ENCODE results near the gene CIB2.

DNA sequence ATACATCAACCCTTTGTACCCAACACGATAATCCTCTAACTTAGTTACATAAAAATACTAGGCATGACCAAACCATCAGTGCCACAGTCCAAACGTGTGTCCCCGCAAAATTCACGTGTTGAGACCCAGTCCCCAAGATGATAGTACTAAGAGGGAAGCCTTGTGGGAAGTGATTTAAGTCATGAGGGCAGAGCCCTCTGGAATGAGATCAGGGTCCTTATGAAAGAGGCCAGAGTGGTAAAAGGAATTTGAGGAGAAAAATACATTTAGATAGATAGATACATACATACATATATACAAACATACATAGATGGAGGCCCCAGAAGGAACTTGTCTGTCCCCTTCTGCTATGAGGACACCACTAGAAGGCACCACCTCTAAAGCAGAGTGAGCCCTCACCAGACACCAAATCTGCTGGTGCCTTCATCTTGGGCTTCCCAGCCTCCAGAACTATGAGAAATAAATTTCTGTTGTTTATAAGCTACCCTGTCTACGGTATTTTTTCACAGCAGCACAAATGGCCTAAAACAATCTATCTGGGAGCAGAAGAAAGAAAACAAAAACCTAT is 61.7 kb downstream of the CIB2 start:
- TF ChIP-seq, protein P1, sequence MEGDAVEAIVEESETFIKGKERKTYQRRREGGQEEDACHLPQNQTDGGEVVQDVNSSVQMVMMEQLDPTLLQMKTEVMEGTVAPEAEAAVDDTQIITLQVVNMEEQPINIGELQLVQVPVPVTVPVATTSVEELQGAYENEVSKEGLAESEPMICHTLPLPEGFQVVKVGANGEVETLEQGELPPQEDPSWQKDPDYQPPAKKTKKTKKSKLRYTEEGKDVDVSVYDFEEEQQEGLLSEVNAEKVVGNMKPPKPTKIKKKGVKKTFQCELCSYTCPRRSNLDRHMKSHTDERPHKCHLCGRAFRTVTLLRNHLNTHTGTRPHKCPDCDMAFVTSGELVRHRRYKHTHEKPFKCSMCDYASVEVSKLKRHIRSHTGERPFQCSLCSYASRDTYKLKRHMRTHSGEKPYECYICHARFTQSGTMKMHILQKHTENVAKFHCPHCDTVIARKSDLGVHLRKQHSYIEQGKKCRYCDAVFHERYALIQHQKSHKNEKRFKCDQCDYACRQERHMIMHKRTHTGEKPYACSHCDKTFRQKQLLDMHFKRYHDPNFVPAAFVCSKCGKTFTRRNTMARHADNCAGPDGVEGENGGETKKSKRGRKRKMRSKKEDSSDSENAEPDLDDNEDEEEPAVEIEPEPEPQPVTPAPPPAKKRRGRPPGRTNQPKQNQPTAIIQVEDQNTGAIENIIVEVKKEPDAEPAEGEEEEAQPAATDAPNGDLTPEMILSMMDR (IDR thresholded peaks at IDR 0.05), result no peak
- TF ChIP-seq POLR2A (IDR thresholded peaks at IDR 0.05), result no peak
- TF ChIP-seq POLR2AphosphoS5 (IDR thresholded peaks at IDR 0.05), result no peak
- no peak for TF ChIP-seq EP300 (IDR thresholded peaks at IDR 0.05)

Data from suprapubic skin (tissue), 4 donors.